ENCODE data around the gene CCDC196.

CCDC196 gene

DNA sequence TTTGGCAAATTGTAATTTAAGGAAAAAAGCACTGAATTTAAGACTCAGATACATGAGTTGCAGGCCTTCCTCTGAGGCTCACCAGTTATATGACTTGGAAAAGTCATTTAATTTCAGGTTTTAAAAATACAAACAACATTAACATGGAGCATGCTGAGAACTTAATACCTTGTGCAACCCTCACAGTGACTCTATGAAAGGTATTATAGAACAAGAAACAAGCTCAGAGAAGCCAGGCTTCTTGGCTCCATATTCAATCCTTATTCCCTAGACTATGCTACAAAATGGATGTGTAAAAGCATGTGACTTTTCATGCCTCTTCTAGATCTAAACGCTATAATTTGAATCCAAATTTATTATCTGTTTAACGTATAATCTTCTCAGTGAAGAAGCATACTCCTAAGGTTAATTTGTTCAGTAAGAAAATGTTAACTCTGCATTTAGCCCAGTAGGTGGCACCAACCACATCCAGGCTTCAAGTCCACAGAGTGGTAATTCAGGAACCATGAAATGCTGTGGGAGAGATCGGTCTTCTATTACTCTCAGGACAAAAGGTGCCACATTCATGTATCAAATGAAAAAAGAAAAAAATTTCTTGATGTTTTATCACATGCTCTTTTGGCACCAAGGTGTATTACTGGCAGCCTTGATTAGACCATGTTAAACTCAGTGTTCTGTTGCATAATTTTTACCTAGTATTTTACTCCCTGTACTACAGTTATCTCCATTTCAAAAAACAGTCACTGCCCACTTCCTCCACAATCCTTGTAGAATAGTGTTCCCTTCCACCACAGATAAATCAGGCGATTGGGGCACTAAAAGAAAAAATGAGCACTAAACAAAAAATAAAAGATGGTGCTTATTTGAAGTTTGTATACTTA is 9.3 kb downstream of the CCDC196 start:
- no peak overlapping the region for H2AFZ ChIP-seq (ENCODE audit: low read depth, low read length, severe bottlenecking)
- TF ChIP-seq, protein P1, sequence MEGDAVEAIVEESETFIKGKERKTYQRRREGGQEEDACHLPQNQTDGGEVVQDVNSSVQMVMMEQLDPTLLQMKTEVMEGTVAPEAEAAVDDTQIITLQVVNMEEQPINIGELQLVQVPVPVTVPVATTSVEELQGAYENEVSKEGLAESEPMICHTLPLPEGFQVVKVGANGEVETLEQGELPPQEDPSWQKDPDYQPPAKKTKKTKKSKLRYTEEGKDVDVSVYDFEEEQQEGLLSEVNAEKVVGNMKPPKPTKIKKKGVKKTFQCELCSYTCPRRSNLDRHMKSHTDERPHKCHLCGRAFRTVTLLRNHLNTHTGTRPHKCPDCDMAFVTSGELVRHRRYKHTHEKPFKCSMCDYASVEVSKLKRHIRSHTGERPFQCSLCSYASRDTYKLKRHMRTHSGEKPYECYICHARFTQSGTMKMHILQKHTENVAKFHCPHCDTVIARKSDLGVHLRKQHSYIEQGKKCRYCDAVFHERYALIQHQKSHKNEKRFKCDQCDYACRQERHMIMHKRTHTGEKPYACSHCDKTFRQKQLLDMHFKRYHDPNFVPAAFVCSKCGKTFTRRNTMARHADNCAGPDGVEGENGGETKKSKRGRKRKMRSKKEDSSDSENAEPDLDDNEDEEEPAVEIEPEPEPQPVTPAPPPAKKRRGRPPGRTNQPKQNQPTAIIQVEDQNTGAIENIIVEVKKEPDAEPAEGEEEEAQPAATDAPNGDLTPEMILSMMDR (IDR thresholded peaks at IDR 0.05; ENCODE audit: insufficient read depth, low read length, poor library complexity, severe bottlenecking) = peak; percentile 64
- no peak for TF ChIP-seq EZH2phosphoT487 (conservative IDR thresholded peaks at IDR 0.05; ENCODE audit: low read length)
- no peak overlapping the region for H3K4me3 ChIP-seq (ENCODE audit: insufficient read depth, low read length, poor library complexity, severe bottlenecking)
- H3F3A ChIP-seq (ENCODE audit: insufficient read depth) = no peaks in the 10 kb centered on the region
- H3K27ac ChIP-seq (ENCODE audit: low read depth, low read length) = no peak overlapping the region
- no peak overlapping the region for H3K9ac ChIP-seq (ENCODE audit: low read length)
- H3K9me3 ChIP-seq (ENCODE audit: insufficient read depth, low read length) = no peaks in the 10 kb centered on the region
- no peak overlapping the region for H3K4me2 ChIP-seq (ENCODE audit: low read depth, low read length, poor library complexity, severe bottlenecking)
- no peaks in the 10 kb centered on the region for H3K36me3 ChIP-seq (ENCODE audit: low read length)
- no peaks in the 10 kb centered on the region for H3K9me2 ChIP-seq (replicated peaks; ENCODE audit: insufficient read depth, low read length)
- H3K79me2 ChIP-seq (ENCODE audit: insufficient read depth, low read length) = no peaks in the 10 kb centered on the region
- H4K20me1 ChIP-seq (ENCODE audit: low read depth, low read length) = no peaks in the 10 kb centered on the region
- no peaks in the 10 kb centered on the region for H3K27me3 ChIP-seq (ENCODE audit: low read length)

DNA sequence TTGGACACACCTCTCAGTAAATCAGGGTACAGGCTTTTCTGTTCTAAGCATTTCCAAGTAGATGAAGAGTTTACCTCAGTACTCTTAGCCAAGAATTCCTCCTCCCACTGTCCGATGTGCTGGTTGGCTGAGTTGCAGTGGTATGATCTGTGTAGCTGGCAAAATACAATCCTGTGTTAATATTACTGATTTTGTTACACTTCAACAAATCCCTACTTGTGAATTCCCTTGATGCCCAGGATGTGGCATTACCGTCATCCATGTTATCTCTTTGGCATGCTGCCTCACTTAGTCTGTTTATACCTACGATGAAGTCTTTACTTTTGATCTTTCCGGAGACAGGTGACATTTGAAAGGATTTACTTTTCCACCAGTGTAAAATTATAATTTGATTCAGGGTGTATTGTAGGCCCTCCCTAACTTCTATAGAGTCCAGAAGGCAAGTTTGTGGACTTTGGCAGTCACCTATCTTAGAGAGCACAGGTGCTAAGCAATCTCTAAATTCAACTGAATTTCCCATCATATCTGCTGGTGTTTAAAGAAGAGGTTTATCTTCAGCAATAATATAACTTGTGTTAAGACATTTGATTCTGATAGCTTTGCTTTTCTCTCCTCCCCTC is 10.1 kb downstream of the CCDC196 start:
- Histone ChIP-seq H3K9me3 (ENCODE audit: insufficient read depth, low read length) (no peaks in the 10 kb centered on the region), H4K20me1 (ENCODE audit: low read depth, low read length) (no peaks in the 10 kb centered on the region), H3K79me2 (ENCODE audit: insufficient read depth, low read length) (no peaks in the 10 kb centered on the region), H3K9me2 (replicated peaks; ENCODE audit: insufficient read depth, low read length) (no peaks in the 10 kb centered on the region), H3K36me3 (ENCODE audit: low read length) (no peaks in the 10 kb centered on the region), H3K27ac (ENCODE audit: low read depth, low read length) (no peak overlapping the region), H3K4me2 (ENCODE audit: low read depth, low read length, poor library complexity, severe bottlenecking) (no peak overlapping the region), H3K9ac (ENCODE audit: low read length) (no peak overlapping the region), H3K4me3 (ENCODE audit: insufficient read depth, low read length, poor library complexity, severe bottlenecking) (no peak overlapping the region), H2AFZ (ENCODE audit: low read depth, low read length, severe bottlenecking) (no peak overlapping the region), H3K27me3 (ENCODE audit: low read length) (no peaks in the 10 kb centered on the region), H3F3A (ENCODE audit: insufficient read depth) (no peaks in the 10 kb centered on the region)
- TF ChIP-seq EZH2phosphoT487 (conservative IDR thresholded peaks at IDR 0.05; ENCODE audit: low read length) = no peak
- TF ChIP-seq, protein P1 (IDR thresholded peaks at IDR 0.05; ENCODE audit: insufficient read depth, low read length, poor library complexity, severe bottlenecking) = no peak

- Histone ChIP-seq H3K36me3 (ENCODE audit: low read length) (no peaks in the 10 kb centered on the region), H3K4me3 (ENCODE audit: insufficient read depth, low read length, poor library complexity, severe bottlenecking) (no peak overlapping the region), H3K9me3 (ENCODE audit: insufficient read depth, low read length) (no peaks in the 10 kb centered on the region), H3K27me3 (ENCODE audit: low read length) (no peaks in the 10 kb centered on the region), H3F3A (ENCODE audit: insufficient read depth) (no peaks in the 10 kb centered on the region), H3K9me2 (replicated peaks; ENCODE audit: insufficient read depth, low read length) (no peaks in the 10 kb centered on the region), H4K20me1 (ENCODE audit: low read depth, low read length) (no peaks in the 10 kb centered on the region), H3K27ac (ENCODE audit: low read depth, low read length) (no peak overlapping the region), H3K9ac (ENCODE audit: low read length) (no peak overlapping the region), H2AFZ (ENCODE audit: low read depth, low read length, severe bottlenecking) (no peak overlapping the region), H3K4me2 (ENCODE audit: low read depth, low read length, poor library complexity, severe bottlenecking) (no peak overlapping the region), H3K79me2 (ENCODE audit: insufficient read depth, low read length) (no peaks in the 10 kb centered on the region)
- TF ChIP-seq EZH2phosphoT487 (conservative IDR thresholded peaks at IDR 0.05; ENCODE audit: low read length) = no peak
- TF ChIP-seq, protein P1 (IDR thresholded peaks at IDR 0.05; ENCODE audit: insufficient read depth, low read length, poor library complexity, severe bottlenecking) = no peak
Observed at GRCh38 chr14:66496911-66497310, 10.7 kb downstream of the CCDC196 start.

All from SU-DHL-6 (cell line).